Activated T-helper 17 cell treated with anti-CD3 and anti-CD28 coated beads, Interleukin-2, amount 50 U/mL, for 72 hours (primary cell): ENCODE measurements around the gene BAIAP3. TPM values are rescaled to one million over a fixed set of nuclear protein-coding genes. Genes with fewer than 3 reads are reported as not detected.
A peak's percentile ranks its signal among the peaks of the same experiment; 100 is the strongest.
"Not testable (repeated sequence)": the region's sequence is repeated elsewhere in the genome, so short reads cannot be mapped to it uniquely, and the experiment has no call there.

Experiments used
- ATAC-seq: fragments of 150-1000 bp; cut with Tn5 transposase; replicated peaks from 2 replicates; pipeline ENCODE4 v1.10.0; 2021; ENCODE audit warnings: mild to moderate bottlenecking, moderate library complexity
- H3K27ac Mint-ChIP-seq: one replicate; pipeline ENCODE4 v1.8.0; 2022; ENCODE audit warnings: mixed read lengths
- H3K27me3 Mint-ChIP-seq: one replicate; pipeline ENCODE4 v1.8.0; 2022; ENCODE audit warnings: mixed read lengths
- H3K36me3 Mint-ChIP-seq: one replicate; pipeline ENCODE4 v1.8.0; 2022; ENCODE audit warnings: low read depth, mild to moderate bottlenecking, mixed read lengths
- H3K4me1 Mint-ChIP-seq: one replicate; pipeline ENCODE4 v1.8.0; 2022; ENCODE audit warnings: mixed read lengths
- H3K4me3 Mint-ChIP-seq: one replicate; pipeline ENCODE4 v1.8.0; 2022; ENCODE audit warnings: mild to moderate bottlenecking, mixed read lengths
- H3K9me3 Mint-ChIP-seq: one replicate; pipeline ENCODE4 v1.8.0; 2022; ENCODE audit warnings: mixed read lengths
- total RNA-seq, 2 donors: library from RNA; stranded (reverse); gene quantifications; one replicate each; pipeline ENCODE4 v1.2.3, GENCODE V29; 2022

BAIAP3 gene, protein sequence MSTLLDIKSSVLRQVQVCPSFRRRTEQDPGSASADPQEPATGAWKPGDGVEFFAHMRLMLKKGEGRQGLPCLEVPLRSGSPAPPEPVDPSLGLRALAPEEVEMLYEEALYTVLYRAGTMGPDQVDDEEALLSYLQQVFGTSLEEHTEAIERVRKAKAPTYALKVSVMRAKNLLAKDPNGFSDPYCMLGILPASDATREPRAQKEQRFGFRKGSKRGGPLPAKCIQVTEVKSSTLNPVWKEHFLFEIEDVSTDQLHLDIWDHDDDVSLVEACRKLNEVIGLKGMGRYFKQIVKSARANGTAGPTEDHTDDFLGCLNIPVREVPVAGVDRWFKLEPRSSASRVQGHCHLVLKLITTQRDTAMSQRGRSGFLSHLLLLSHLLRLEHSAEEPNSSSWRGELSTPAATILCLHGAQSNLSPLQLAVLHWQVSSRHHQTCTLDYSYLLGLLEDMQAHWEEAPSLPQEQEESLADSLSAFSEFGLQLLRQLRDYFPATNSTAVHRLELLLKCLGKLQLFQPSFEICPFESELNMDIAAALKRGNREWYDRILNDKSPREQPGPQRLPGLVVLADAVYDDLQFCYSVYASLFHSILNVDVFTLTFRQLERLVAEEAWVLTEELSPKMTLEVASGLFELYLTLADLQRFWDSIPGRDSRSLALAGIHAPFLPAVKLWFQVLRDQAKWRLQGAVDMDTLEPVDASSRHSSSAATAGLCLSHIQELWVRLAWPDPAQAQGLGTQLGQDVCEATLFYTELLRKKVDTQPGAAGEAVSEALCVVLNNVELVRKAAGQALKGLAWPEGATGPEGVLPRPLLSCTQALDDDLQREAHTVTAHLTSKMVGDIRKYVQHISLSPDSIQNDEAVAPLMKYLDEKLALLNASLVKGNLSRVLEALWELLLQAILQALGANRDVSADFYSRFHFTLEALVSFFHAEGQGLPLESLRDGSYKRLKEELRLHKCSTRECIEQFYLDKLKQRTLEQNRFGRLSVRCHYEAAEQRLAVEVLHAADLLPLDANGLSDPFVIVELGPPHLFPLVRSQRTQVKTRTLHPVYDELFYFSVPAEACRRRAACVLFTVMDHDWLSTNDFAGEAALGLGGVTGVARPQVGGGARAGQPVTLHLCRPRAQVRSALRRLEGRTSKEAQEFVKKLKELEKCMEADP
- total RNA-seq = 1 to 10 TPM in 1 of 2 donors, under 1 TPM in 1; 0.71 to 2.2 TPM

GRCh38 chr16:1333149-1333812 is at the start of gene BAIAP3:
BAIAP3 (plus strand) TSS chr16:1333645; CDS start chr16:1338550, 4,905 bp downstream.
- peak; percentile 66 for ATAC-seq
- Mint-ChIP-seq H3K9me3 (no peaks in the 10 kb centered on the region), H3K27ac (peak within 1 kb of the TSS; percentile 62), H3K4me3 (peak within 1 kb of the TSS; percentile 54), H3K4me1 (no peaks in the 10 kb centered on the region), H3K36me3 (no peaks in the 10 kb centered on the region), H3K27me3 (no peaks in the 10 kb centered on the region)

DNA sequence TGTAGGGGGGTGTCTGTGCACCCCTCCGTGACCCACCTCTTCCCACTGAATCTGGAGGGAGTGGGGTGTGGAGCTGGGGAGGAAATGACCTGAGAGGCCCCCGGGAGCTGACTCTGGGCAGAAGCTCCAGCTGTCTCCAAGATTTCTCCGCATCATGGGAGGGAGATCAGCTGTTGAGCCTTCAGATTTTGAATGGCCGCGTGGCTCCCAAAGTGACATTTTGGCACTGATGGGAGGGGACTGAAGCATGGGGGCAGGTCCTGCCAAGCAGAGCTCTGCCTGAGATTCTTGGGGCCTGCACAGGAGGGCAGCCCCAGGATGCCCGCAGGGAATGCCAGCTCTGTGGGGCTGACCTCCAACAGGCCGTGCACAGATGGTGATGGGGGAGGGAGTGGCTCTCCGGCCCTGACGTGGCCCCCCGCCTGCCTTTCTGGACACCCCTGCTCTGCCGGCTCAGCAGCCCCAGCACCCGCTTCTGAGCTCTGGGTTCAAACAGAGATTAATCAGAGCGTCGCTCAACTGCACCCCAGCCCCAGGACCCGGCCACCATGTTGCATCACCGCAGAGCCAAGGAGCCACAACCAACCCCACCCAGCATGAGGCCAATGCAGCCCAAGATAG is 49.3 kb upstream of the BAIAP3 start:
- Mint-ChIP-seq H3K4me1 (no peaks in the 10 kb centered on the region), H3K9me3 (no peaks in the 10 kb centered on the region), H3K27me3 (peaks cover 3% of the 10 kb centered on the region), H3K36me3 (no peaks in the 10 kb centered on the region), H3K27ac (no peak overlapping the region), H3K4me3 (no peak overlapping the region)
- ATAC-seq = no peak

DNA sequence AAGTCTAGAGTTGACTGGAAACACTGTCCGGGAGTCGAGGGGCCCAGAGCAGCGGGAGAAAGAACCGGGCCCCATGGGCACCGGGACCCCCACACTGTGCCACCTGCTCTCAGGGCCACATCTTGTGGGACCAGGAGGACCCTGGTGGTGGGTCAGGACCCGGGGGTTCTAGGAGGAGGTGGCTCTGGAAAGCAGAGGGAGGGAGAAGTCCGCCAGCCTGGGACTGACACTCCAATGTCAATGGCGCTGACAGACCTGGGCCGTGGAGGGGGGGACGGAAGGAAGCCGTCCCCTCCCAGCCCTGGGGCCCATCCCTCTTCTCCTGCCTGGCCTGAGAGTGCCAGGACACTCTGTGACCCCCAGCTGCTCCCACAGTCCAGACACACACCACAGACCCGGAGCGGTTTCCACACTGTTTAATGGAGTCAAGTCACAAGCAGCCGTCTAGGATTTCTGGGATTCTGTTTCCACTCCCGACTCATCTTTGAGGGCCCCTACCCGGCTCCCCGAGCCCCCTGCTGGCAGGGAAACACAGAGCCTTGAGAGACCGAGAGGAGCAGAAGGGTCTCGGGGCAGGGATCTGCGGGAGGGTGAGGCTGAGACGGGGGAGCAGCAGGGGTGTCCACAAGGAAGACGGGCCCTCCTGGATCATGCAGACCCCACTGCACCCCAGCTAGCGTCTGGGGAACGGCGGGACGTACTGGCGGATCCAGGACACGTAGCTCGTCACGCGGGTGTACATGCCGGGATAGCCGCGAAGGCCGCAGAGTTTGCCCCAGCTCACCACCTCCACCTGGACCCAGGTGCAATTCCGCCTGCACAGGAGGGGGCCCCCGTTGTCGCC is 47.6 kb upstream of the BAIAP3 start:
- ATAC-seq = no peak

GRCh38 chr16:1286513-1287094 is 46.8 kb upstream of the BAIAP3 start:
- Mint-ChIP-seq H3K27me3 (peaks cover 3% of the 10 kb centered on the region), H3K4me1 (no peaks in the 10 kb centered on the region), H3K4me3 (no peak overlapping the region), H3K36me3 (no peaks in the 10 kb centered on the region), H3K27ac (no peak overlapping the region), H3K9me3 (no peaks in the 10 kb centered on the region)
- no peak for ATAC-seq

More for the DNA sequence above, 47.6 kb upstream of the BAIAP3 start:
- Mint-ChIP-seq H3K4me3 (no peak overlapping the region), H3K9me3 (no peaks in the 10 kb centered on the region), H3K4me1 (no peaks in the 10 kb centered on the region), H3K27ac (no peak overlapping the region), H3K36me3 (no peaks in the 10 kb centered on the region), H3K27me3 (peaks cover 3% of the 10 kb centered on the region)

DNA sequence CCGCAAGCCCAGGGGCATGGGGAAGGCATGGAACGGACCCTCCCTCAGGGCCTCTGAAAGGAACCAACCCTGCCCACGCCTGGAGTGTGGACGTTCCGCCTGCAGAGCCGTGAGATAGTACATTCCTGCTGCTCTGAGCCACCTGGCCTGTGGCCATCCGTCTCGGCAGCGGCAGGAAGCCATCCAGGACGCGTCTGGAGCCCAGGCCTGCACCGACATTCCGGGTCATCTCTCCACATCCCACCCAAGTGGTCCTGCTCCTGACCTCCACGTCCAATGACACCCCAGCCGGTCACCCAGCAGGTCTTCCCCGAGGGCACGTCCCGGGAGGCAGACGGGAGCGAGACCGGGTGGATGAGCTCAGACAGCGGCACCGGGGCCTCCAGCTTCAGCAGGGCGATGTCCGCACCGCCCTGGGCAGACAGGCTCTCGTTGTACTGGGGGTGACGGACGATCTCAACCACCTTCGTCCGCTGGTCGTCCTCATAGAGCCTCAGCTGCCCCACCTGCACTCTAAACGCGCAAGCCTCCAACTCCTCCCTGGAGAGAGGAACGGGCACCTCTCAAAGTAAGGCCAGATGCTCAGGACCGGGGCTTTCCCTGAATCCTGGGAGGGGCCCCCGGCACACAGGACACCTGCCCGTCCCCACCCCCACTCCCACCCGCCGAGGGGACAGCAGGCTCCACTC is 45.3 kb upstream of the BAIAP3 start:
- H3K27me3 Mint-ChIP-seq = peaks cover 6% of the 10 kb centered on the region
- H3K4me3 Mint-ChIP-seq = no peak overlapping the region

GRCh38 chr16:1288813-1289476 is 44.5 kb upstream of the BAIAP3 start:
- no peak overlapping the region for H3K4me3 Mint-ChIP-seq

More for the DNA sequence above, 45.3 kb upstream of the BAIAP3 start:
- no peak overlapping the region for H3K27ac Mint-ChIP-seq
- H3K36me3 Mint-ChIP-seq = no peaks in the 10 kb centered on the region
- ATAC-seq = no peak
- H3K9me3 Mint-ChIP-seq = no peaks in the 10 kb centered on the region
- no peaks in the 10 kb centered on the region for H3K4me1 Mint-ChIP-seq

DNA sequence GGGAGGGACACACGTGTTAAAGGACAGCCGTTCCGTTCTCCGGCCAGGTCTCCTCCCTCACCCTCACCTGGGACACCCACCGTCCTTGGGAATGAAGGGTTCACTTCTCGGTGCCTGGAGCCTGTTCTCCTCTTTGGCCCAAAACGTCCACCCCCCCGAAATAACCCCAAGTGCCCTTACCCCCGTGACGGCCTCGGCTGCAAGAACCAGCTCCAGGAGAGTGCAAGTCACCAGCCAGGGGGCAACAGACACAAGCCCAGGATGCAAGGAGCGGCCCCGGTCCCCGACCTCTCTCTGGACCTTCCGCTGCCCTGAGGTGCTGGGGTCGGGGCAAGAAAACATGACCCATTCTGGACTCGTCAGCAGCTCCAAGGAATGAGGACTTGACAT is 44.0 kb upstream of the BAIAP3 start:
- Mint-ChIP-seq H3K4me3 (no peak overlapping the region), H3K9me3 (no peaks in the 10 kb centered on the region), H3K4me1 (no peaks in the 10 kb centered on the region), H3K27ac (no peak overlapping the region), H3K36me3 (no peaks in the 10 kb centered on the region), H3K27me3 (peaks cover 18% of the 10 kb centered on the region)
- ATAC-seq = no peak

More at GRCh38 chr16:1288813-1289476, 44.5 kb upstream of the BAIAP3 start:
- H3K27me3 Mint-ChIP-seq = peaks cover 13% of the 10 kb centered on the region
- H3K9me3 Mint-ChIP-seq = no peaks in the 10 kb centered on the region
- H3K36me3 Mint-ChIP-seq = no peaks in the 10 kb centered on the region
- H3K4me1 Mint-ChIP-seq = no peaks in the 10 kb centered on the region
- H3K27ac Mint-ChIP-seq = no peak overlapping the region
- no peak for ATAC-seq

- Mint-ChIP-seq H3K36me3 (no peaks in the 10 kb centered on the region), H3K27me3 (peaks cover 19% of the 10 kb centered on the region), H3K4me1 (no peaks in the 10 kb centered on the region), H3K4me3 (no peak overlapping the region), H3K9me3 (no peaks in the 10 kb centered on the region), H3K27ac (no peak overlapping the region)
- no peak for ATAC-seq
Observed at GRCh38 chr16:1290063-1290501, 43.4 kb upstream of the BAIAP3 start.

DNA sequence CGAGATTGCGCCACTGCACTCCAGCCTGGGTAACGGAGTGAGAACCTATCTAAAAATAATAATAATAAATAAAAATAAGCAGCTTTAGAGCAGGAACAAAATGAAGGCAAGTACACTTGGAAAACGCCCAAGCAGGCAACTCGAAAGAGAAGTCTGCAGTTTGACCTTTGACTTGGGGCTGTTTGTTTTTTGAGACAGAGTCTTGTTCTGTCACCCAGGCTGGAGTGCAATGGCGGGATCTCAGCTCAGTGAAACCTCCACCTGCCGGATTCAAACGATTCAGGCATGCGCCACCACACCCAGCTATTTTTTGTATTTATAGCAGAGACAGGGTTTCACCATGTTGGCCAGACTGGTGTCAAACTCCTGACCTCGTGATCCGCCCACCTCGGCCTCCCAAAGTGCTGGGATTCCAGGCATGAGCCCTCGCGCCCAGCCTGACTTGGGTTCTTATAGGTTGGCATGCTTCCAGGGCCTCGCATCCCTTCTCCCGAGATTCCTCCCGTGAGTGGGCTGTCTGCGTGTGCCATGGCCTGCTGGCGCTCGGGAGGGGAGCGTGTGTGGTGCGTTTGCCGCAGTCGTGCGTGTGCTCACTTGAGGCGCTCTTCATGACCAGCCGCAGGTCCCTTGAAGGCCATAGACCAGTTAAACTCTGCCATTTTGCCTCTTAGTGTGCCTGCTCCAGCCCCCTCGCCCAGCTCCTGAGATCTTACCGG is 42.4 kb upstream of the BAIAP3 start:
- Mint-ChIP-seq H3K4me1 (no peaks in the 10 kb centered on the region), H3K4me3 (no peak overlapping the region), H3K27me3 (peaks cover 24% of the 10 kb centered on the region), H3K9me3 (no peaks in the 10 kb centered on the region), H3K27ac (no peak overlapping the region), H3K36me3 (no peaks in the 10 kb centered on the region)
- no peak for ATAC-seq

DNA sequence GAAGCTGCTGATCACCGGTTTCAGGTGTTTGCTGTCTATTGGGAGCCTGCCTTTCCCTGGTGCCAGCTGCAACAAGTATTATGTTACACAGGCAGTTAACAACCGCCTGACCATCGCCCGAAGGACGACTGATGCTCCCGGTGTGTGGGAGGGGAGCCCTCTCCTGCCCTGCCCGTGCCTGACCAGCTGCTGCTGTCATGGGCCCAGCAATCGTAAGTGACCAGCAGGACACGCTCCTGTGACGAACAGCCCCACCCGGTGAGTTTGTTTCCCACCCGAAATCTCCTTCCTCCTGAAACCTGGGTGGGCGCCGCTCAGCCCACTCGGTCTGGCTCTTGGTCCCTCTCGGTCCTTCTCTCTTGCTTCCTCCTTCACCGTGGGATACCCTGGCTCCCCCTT is 41.9 kb upstream of the BAIAP3 start:
- no peak for ATAC-seq
- no peak overlapping the region for H3K4me3 Mint-ChIP-seq
- H3K36me3 Mint-ChIP-seq = no peaks in the 10 kb centered on the region
- H3K27me3 Mint-ChIP-seq = peaks cover 24% of the 10 kb centered on the region
- H3K9me3 Mint-ChIP-seq = no peaks in the 10 kb centered on the region
- H3K27ac Mint-ChIP-seq = no peak overlapping the region
- no peaks in the 10 kb centered on the region for H3K4me1 Mint-ChIP-seq

GRCh38 chr16:1292208-1292607 is 41.2 kb upstream of the BAIAP3 start:
- not testable (repeated sequence) for H3K4me1 Mint-ChIP-seq, H3K9me3 Mint-ChIP-seq, H3K27ac Mint-ChIP-seq, H3K4me3 Mint-ChIP-seq, H3K36me3 Mint-ChIP-seq, ATAC-seq
- H3K27me3 Mint-ChIP-seq = peaks cover 29% of the 10 kb centered on the region
